Thoracic aorta (tissue), 2 donors: ENCODE measurements around the gene FNDC11. TPM values are rescaled to one million over a fixed set of nuclear protein-coding genes. Genes with fewer than 3 reads are reported as not detected.

ENCODE experiments used
- ATAC-seq: fragments of 150-250 bp; one replicate; pipeline ENCODE4 v1.8.0; 2017; ENCODE audit warnings: low read depth; ENCODE audit not compliant: insufficient number of reproducible peaks, low FRiP score
- DNase-seq: peaks from one replicate; pipeline ENCODE4 v3.0.0-alpha.2; 2020; ENCODE audit warnings: low spot score
- H3K27ac ChIP-seq, 2 donors: fragments of 200-600 bp; sonication (generic); 1 replicate in 1 of 2; 2 replicates in 1 of 2; pipeline ENCODE4 v1.5.1; 2016; ENCODE audit warnings: mild to moderate bottlenecking in 2 of 2, moderate library complexity in 2 of 2
- H3K27me3 ChIP-seq: fragments of 200-600 bp; sonication (generic); replicated peaks from 2 replicates; pipeline ENCODE4 v1.6.0; 2016; ENCODE audit warnings: mild to moderate bottlenecking; ENCODE audit not compliant: insufficient read depth
- H3K36me3 ChIP-seq: fragments of 200-600 bp; sonication (generic); one replicate; pipeline ENCODE4 v1.5.1; 2016
- H3K4me1 ChIP-seq, 2 donors: fragments of 200-600 bp; sonication (generic); 1 replicate in 1 of 2; 2 replicates in 1 of 2; pipeline versions ENCODE4 v1.5.1 to v1.6.0; 2016; ENCODE audit warnings: low read depth in 2 of 2, mild to moderate bottlenecking in 1 of 2; ENCODE audit not compliant: control insufficient read depth in 1 of 2
- H3K4me3 ChIP-seq: fragments of 200-600 bp; sonication (generic); 2 replicates; pipeline ENCODE4 v1.5.1; 2016; ENCODE audit warnings: mild to moderate bottlenecking
- H3K9me3 ChIP-seq: fragments of 200-600 bp; sonication (generic); 2 replicates; pipeline ENCODE4 v1.5.1; 2016
- total RNA-seq, 2 donors: library from RNA; depleted of rRNA; stranded (reverse); fragments of >200 nt; gene quantifications; one replicate each; pipeline versions ENCODE4 v1.1.0 to v1.2.3, GENCODE V29; 2016
- TF ChIP-seq, protein P1 (sequence below): fragments of 200-600 bp; sonication (generic); IDR thresholded peaks from one replicate; pipeline ENCODE4 v1.5.1; 2019; ENCODE audit warnings: antibody characterized with exemption

Gene FNDC11
- total RNA-seq, 2 donors from 2014 or later, result 0.54 TPM; not detected in 1

DNA sequence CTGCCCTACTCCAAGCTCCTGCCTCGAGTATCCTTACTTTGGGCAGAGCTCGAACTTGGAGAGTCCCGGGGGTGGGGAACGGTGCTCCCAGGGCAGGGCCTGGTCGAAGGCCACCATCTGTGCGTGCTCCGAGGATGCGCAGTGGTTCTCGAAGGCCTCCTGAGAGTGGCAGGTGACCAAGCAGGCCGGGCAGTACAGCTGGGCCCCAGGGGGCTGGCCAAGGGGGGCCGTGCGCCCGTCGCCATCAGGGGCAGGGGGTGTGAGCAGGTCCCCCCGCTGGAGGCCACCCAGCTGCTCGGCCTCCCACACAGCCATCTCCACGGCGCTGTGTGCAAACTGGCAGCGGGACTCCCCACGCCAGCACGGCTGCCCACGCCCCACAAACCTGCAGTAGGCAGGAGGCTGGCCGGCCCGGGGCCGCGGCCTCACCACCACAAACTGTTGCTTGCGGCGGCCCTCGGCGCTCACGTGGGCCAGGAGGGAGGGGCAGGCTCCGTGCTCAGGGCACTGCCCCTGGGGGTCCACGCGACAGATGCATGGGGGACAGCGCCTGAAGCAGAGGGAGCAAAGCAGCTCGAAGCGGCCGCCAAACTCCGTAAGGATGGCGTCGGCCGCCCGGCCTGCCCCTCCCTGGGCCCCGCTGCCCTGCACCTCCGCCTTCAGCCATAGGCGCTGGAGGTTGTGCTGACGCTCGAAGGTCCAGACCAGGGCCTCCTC is 18.3 kb downstream of the FNDC11 start:
- TF ChIP-seq, protein P1, sequence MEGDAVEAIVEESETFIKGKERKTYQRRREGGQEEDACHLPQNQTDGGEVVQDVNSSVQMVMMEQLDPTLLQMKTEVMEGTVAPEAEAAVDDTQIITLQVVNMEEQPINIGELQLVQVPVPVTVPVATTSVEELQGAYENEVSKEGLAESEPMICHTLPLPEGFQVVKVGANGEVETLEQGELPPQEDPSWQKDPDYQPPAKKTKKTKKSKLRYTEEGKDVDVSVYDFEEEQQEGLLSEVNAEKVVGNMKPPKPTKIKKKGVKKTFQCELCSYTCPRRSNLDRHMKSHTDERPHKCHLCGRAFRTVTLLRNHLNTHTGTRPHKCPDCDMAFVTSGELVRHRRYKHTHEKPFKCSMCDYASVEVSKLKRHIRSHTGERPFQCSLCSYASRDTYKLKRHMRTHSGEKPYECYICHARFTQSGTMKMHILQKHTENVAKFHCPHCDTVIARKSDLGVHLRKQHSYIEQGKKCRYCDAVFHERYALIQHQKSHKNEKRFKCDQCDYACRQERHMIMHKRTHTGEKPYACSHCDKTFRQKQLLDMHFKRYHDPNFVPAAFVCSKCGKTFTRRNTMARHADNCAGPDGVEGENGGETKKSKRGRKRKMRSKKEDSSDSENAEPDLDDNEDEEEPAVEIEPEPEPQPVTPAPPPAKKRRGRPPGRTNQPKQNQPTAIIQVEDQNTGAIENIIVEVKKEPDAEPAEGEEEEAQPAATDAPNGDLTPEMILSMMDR, result no peak
- DNase-seq, result no peak
- peaks cover 5 to 11% of the 10 kb centered on the region in 2 donors for H3K4me1 ChIP-seq
- H3K36me3 ChIP-seq, result no peaks in the 10 kb centered on the region
- H3K4me3 ChIP-seq, result no peak overlapping the region
- H3K27ac ChIP-seq, result no peak overlapping the region
- no peak for ATAC-seq
- no peaks in the 10 kb centered on the region for H3K27me3 ChIP-seq
- H3K9me3 ChIP-seq, result no peaks in the 10 kb centered on the region

DNA sequence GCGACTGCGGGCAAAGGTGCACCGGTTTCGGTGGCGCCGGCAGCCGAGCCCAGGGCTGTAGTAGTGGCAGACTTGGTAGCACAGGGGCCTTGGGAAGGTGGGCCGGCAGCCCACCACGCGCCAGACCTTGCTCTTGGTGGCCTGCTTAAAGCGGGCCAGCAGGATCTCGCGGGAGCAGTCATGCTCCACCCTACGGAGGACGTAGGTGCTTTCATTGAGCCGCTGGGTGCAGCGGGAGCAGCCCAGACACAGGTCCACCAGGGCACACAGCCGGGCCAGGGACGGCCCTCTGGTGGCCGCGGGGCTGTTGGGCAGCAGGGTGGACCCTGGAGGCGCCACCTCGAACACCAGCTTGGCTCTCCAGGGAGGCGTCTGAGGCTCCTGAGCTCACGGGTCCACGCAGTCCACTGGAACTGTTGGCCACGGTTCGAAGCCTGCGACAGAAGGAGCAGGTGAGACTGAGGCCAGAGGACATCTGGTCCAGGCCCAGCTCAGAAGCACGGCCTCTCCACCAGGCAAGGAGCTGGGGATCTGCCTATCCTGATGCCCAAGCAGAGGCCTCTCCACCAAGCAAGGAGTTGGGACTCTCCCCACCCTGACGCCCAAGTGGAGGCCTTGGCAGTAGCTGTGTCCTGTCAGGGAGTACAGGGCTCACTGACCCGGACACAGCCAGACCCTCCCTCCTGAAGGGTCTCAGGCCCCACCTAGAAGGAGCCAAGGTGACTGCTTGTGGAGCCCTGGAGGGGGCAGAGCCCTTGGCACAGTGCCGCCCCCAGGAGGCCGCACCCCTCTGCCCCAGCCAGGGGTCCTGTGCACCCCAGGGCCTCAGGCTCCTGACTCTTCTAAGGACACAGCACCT is 19.1 kb downstream of the FNDC11 start:
- H3K4me1 ChIP-seq, result peaks cover 5 to 11% of the 10 kb centered on the region in 2 donors
- H3K36me3 ChIP-seq, result no peaks in the 10 kb centered on the region
- ATAC-seq (no peak), DNase-seq (no peak)
- peak overlapping the region; percentile 90 for H3K4me3 ChIP-seq
- H3K27ac ChIP-seq, result no peak overlapping the region
- TF ChIP-seq, protein P1, result no peak
- no peaks in the 10 kb centered on the region for H3K27me3 ChIP-seq
- H3K9me3 ChIP-seq, result no peaks in the 10 kb centered on the region

GRCh38 chr20:63573647-63574131 is 19.7 kb downstream of the FNDC11 start:
- Histone ChIP-seq H3K36me3 (no peaks in the 10 kb centered on the region), H3K4me3 (peak overlapping the region; percentile 90), H3K27me3 (no peaks in the 10 kb centered on the region), H3K4me1 (peaks cover 5 to 11% of the 10 kb centered on the region in 2 donors), H3K27ac (no peak overlapping the region), H3K9me3 (no peaks in the 10 kb centered on the region)
- TF ChIP-seq, protein P1, result no peak
- DNase-seq (no peak), ATAC-seq (no peak)

GRCh38 chr20:63574156-63574828 is 20.3 kb downstream of the FNDC11 start, which contains the start of gene HELZ2:
HELZ2 (minus strand) TSS chr20:63574239; CDS start chr20:63572385, 1,854 bp downstream.
- H3K4me1 ChIP-seq, result peaks cover 5 to 11% of the 10 kb centered on the region in 2 donors
- peak within 1 kb of the TSS; percentile 90 for H3K4me3 ChIP-seq
- TF ChIP-seq, protein P1, result no peak
- no peaks in the 10 kb centered on the region for H3K36me3 ChIP-seq
- peak; percentile 29 for ATAC-seq
- H3K27me3 ChIP-seq, result no peaks in the 10 kb centered on the region
- no peaks in the 10 kb centered on the region for H3K9me3 ChIP-seq
- peak within 1 kb of the TSS in 1 of 2 donors; percentile 71 for H3K27ac ChIP-seq
- no peak for DNase-seq
